HG02840 (cell line): ENCODE results near the gene ADA.
"Not testable (repeated sequence)": the region's sequence is repeated elsewhere in the genome, so short reads cannot be mapped to it uniquely, and the experiment has no call there.

ENCODE experiments used
- ATAC-seq: cut with Tn5 transposase; IDR thresholded peaks from one replicate; pipeline ENCODE4 v1.9.1; 2021; ENCODE audit warnings: mild to moderate bottlenecking, moderate library complexity, moderate number of reproducible peaks; ENCODE audit not compliant: unreplicated experiment, low FRiP score

ADA gene

GRCh38 chr20:44681796-44682566 lies 30.5 kb upstream of the ADA start:
- ATAC-seq = no peak

GRCh38 chr20:44678990-44679611 lies 27.6 kb upstream of the ADA start:
- ATAC-seq = no peak

GRCh38 chr20:44678242-44678641 lies 26.7 kb upstream of the ADA start:
- no peak for ATAC-seq

- not testable (repeated sequence) for ATAC-seq
Measured at GRCh38 chr20:44672318-44672902, 20.9 kb upstream of the ADA start.

- ATAC-seq = not testable (repeated sequence)
Measured at GRCh38 chr20:44671541-44671940, 20.0 kb upstream of the ADA start.

GRCh38 chr20:44670851-44671250 lies 19.4 kb upstream of the ADA start:
- ATAC-seq = not testable (repeated sequence)

- no peak for ATAC-seq
Measured at GRCh38 chr20:44666066-44666465, 14.6 kb upstream of the ADA start.

- ATAC-seq = no peak
Measured at GRCh38 chr20:44664131-44664530, 12.6 kb upstream of the ADA start.

- no peak for ATAC-seq
Measured at GRCh38 chr20:44662261-44662660, 10.8 kb upstream of the ADA start.

GRCh38 chr20:44660581-44660980 lies 9.1 kb upstream of the ADA start:
- ATAC-seq = no peak

GRCh38 chr20:44659931-44660330 lies 8.4 kb upstream of the ADA start:
- ATAC-seq = no peak

GRCh38 chr20:44658810-44659209 lies 7.3 kb upstream of the ADA start:
- no peak for ATAC-seq

- no peak for ATAC-seq
Measured at GRCh38 chr20:44657875-44658274, 6.4 kb upstream of the ADA start.

- no peak for ATAC-seq
Measured at GRCh38 chr20:44656448-44656847, 4.9 kb upstream of the ADA start.

GRCh38 chr20:44654210-44654609 lies 2.7 kb upstream of the ADA start:
- not testable (repeated sequence) for ATAC-seq

- ATAC-seq = no peak
Measured at GRCh38 chr20:44653546-44653945, 2.0 kb upstream of the ADA start.

GRCh38 chr20:44651434-44651683 lies 140 bp downstream of the ADA start:
- ATAC-seq = no peak

GRCh38 chr20:44650771-44651433 lies 597 bp downstream of the ADA start:
- no peak for ATAC-seq

- no peak for ATAC-seq
Measured at GRCh38 chr20:44649976-44650375, 1.5 kb downstream of the ADA start.

GRCh38 chr20:44649126-44649525 lies 2.4 kb downstream of the ADA start:
- no peak for ATAC-seq

GRCh38 chr20:44648579-44648978 lies 2.9 kb downstream of the ADA start:
- ATAC-seq = no peak

GRCh38 chr20:44648068-44648467 lies 3.4 kb downstream of the ADA start:
- ATAC-seq = no peak
